HL-60 (cell line): ENCODE measurements around the gene H2BK1.

ENCODE experiments used
- GABPA ChIP-seq: IDR thresholded peaks from 2 replicates; pipeline ENCODE4 v1.6.1; 2012; ENCODE audit warnings: low read depth
- POLR2AphosphoS5 ChIP-seq: IDR thresholded peaks from 2 replicates; pipeline ENCODE4 v1.6.1; 2012; ENCODE audit warnings: low read depth
- TF ChIP-seq, protein P1 (sequence below): IDR thresholded peaks from one replicate; pipeline ENCODE4 v1.5.1; 2011; ENCODE audit warnings: low read length, control low read depth, inconsistent platforms; ENCODE audit not compliant: insufficient read depth

DNA sequence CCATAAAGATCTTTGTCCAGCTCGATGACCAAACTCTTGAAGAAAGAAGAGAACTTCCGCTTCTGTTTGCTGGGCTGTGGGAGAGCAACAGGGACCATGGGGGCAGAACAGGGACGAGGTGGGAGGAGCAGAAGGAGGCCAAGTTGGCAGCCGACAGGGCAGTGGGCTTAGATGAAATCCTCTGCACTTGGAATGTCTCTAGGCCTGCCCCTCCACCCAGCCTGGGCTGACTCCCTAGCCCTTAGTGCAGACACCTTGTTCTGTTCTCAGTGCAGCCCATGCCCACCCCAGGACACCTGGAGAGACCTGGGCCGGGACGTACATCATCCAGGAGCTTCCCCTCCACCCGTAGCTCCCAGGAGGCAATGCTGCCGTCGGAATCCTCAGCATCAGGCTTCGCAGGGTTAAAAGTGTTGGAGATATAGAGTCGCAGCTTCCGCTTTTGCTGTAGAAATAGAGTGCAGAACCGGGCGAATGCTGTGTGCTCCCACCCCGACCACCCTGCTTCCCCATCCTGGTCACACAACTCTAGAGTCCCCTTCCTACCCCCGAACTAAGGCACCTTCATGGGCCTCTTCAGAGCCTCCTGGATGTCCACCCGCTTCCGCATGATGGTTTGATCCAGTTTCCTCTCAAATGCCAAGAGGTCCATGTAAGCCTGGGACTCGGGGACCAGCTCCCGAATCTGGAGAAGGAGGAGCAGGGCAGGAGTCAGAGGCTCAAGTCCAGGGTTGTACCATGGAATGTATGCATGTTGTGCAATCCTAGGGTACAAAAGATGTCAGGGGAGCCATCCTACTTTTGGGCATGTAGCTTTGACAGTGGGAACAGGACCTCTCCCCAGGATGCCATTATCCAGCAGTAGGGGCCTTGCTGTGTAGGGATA, 32.1 kb upstream of the H2BK1 start:
- TF ChIP-seq, protein P1, sequence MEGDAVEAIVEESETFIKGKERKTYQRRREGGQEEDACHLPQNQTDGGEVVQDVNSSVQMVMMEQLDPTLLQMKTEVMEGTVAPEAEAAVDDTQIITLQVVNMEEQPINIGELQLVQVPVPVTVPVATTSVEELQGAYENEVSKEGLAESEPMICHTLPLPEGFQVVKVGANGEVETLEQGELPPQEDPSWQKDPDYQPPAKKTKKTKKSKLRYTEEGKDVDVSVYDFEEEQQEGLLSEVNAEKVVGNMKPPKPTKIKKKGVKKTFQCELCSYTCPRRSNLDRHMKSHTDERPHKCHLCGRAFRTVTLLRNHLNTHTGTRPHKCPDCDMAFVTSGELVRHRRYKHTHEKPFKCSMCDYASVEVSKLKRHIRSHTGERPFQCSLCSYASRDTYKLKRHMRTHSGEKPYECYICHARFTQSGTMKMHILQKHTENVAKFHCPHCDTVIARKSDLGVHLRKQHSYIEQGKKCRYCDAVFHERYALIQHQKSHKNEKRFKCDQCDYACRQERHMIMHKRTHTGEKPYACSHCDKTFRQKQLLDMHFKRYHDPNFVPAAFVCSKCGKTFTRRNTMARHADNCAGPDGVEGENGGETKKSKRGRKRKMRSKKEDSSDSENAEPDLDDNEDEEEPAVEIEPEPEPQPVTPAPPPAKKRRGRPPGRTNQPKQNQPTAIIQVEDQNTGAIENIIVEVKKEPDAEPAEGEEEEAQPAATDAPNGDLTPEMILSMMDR: no peak
- TF ChIP-seq POLR2AphosphoS5 (no peak), GABPA (no peak)
